ENCODE measurements around the gene IGFL2. TPM values are rescaled to one million over a fixed set of nuclear protein-coding genes. Genes with fewer than 3 reads are reported as not detected.

Gene IGFL2
- total RNA-seq, result 0.11 TPM in 1 of 2 replicates, not detected in the other

GRCh38 chr19:46147791-46148288 lies at the start of gene IGFL2:
Gene IGFL2, plus strand, starts transcription at chr19:46148238. Its CDS starts 41 bp downstream, at chr19:46148279.

GRCh38 chr19:46124638-46125115 lies 23.4 kb upstream of the IGFL2 start, which contains the start of gene IGFL3:
Gene IGFL3, minus strand, starts transcription at chr19:46124688. Its CDS starts 39 bp downstream, at chr19:46124649.

Other genes with a start within 250 kb of the IGFL2 start
- 1.3 and 1.8 TPM in 2 replicates for gene MYPOP, start 245.6 kb upstream of the IGFL2 start, total RNA-seq
- not detected in 2 replicates for gene NANOS2, start 233.5 kb upstream of the IGFL2 start, total RNA-seq
- under 0.01 TPM in 2 replicates for gene NOVA2, start 174.4 kb upstream of the IGFL2 start, total RNA-seq
- 3.9 and 4.3 TPM in 2 replicates for gene CCDC61, start 152.8 kb upstream of the IGFL2 start, total RNA-seq
- not detected in 2 replicates for gene PGLYRP1, start 125.2 kb upstream of the IGFL2 start, total RNA-seq
- not detected in 2 replicates for gene IGFL4, start 107.2 kb upstream of the IGFL2 start, total RNA-seq
- not detected in 2 replicates for gene IGFL3, start 23.6 kb upstream of the IGFL2 start, total RNA-seq
- gene IGFL1, start 81.5 kb downstream of the IGFL2 start, total RNA-seq, result not detected in 2 replicates
- gene HIF3A, start 148.8 kb downstream of the IGFL2 start, total RNA-seq, result 0.11 and 0.39 TPM in 2 replicates
- gene PPP5C, start 198.8 kb downstream of the IGFL2 start, total RNA-seq, result 35.1 and 44.7 TPM in 2 replicates